Hematopoietic multipotent progenitor cell (in vitro differentiated cells): ENCODE data around the gene PYM1. TPM values are rescaled to one million over a fixed set of nuclear protein-coding genes. Genes with fewer than 3 reads are reported as not detected.
"Not testable (repeated sequence)": the region's sequence is repeated elsewhere in the genome, so short reads cannot be mapped to it uniquely, and the experiment has no call there.

Experiments used
- DNase-seq, 3 donors: peaks; one replicate each; pipeline ENCODE4 v3.0.0-alpha.2; 2011 to 2015; ENCODE audit warnings: low read depth in 2 of 3, low spot score in 2 of 3
- total RNA-seq: library from RNA; depleted of rRNA; stranded (reverse); fragments of >200 nt; gene quantifications from one replicate; pipeline ENCODE4 v1.2.3, GENCODE V29; 2012

Gene PYM1
- total RNA-seq, 1 donor, result 18.0 TPM

DNA sequence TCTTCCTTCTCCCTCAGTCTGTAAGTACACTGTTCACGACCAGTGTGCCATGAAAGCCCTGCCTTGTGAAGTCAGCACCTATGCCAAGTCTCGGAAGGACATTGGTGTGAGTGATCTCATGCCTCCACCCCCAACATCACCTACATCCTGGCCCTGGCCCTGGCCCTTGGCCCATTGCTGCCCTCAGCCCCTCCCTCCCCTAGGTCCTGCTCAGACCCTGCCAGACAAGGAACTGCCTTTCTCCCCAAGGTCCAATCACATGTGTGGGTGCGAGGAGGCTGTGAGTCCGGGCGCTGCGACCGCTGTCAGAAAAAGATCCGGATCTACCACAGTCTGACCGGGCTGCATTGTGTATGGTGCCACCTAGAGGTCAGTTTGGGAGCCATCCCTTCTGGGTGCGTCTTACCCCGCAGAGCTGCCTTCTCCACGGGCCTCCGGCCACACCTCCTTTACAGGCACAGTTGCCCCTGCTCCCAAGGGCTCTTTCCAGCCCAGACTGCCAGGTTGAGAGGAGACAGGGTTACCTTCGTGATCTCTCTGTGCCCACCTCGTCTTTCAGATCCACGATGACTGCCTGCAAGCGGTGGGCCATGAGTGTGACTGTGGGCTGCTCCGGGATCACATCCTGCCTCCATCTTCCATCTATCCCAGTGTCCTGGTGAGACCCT, 12.5 kb upstream of the PYM1 start:
- peak; percentile 67 to 88 (median 82) for DNase-seq

DNA sequence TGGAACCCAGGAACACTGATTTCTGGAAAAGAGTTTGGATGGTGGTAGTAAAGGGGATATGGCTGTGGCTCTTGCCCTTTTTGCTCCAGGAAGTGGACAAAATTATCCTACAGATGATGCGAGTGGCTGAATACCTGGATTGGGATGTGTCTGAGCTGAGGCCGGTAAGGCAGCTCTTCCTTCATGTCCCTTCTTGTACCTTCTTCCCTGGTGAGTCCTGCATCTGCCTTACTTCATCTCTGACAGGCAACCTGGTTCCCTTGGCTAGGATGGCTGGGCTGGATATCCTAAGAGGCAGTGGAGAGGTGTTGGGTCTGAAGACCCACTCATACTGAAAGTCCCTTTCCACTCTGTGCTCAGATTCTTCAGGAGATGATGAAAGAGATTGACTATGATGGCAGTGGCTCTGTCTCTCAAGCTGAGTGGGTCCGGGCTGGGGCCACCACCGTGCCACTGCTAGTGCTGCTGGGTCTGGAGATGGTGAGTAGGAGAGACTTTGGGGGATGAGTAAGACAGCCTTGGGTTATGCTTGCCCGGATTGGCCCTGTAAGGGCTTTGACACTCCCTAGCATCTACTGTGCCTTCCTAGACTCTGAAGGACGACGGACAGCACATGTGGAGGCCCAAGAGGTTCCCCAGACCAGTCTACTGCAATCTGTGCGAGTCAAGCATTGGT, 11.3 kb upstream of the PYM1 start:
- no peak for DNase-seq

DNA sequence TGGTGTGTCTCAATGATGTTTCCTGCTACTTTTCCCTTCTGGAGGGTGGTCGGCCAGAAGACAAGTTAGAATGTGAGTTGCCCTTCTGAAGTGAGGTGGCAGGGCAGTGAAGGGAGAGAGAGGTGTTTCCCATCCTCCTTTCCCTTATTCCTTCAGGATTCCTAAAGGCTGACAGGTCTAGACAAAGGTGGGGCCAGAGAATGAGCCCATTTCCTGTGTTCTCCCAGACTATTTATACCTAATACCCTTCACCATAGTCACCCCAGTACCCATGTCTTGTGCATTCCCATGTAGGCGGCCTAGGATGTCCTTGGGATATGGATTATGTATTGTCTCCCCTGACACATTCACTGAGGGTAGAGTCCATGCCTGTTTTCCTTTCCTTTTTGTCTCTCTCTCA, 10.3 kb upstream of the PYM1 start:
- DNase-seq, result no peak

DNA sequence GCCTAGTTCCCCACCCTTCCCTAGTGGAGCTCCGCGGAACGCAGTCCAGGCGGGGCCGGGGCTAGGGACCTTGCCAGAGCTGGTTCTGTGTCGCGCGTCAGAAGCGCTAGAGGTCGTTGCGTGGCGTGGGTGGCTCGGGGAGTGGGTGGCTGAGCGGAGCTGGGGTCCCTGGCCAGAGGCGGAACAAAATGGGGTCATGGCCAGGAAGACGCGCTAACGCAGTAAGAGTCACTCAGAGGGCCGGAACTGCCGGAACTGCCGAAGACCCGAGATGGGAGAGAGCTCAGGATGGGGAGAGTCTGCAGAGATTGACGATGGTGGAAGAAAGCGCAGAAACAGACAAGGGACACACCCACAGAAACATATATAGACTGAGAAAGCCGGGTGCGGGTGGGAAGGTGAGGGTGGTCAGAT, 8.1 kb upstream of the PYM1 start:
- DNase-seq, result no peak

DNA sequence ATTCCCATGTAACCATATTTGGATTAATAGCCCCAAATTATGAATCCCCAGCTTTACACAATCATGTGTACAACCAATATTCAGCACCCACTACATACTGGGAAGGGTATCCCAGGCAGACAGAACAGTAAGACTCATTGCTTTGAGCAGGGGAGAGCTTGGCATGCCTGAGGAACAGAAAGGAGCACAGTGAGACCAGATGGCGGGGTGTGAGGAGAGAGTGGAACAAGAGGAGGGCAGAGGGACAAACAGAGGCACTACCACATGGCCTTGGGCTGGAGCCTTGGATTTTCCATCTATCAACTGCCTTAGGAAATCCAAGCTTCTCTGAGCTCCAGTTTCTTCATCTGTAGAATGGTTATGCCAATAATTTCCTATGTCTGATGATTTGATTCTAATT, 7.1 kb upstream of the PYM1 start:
- no peak for DNase-seq

DNA sequence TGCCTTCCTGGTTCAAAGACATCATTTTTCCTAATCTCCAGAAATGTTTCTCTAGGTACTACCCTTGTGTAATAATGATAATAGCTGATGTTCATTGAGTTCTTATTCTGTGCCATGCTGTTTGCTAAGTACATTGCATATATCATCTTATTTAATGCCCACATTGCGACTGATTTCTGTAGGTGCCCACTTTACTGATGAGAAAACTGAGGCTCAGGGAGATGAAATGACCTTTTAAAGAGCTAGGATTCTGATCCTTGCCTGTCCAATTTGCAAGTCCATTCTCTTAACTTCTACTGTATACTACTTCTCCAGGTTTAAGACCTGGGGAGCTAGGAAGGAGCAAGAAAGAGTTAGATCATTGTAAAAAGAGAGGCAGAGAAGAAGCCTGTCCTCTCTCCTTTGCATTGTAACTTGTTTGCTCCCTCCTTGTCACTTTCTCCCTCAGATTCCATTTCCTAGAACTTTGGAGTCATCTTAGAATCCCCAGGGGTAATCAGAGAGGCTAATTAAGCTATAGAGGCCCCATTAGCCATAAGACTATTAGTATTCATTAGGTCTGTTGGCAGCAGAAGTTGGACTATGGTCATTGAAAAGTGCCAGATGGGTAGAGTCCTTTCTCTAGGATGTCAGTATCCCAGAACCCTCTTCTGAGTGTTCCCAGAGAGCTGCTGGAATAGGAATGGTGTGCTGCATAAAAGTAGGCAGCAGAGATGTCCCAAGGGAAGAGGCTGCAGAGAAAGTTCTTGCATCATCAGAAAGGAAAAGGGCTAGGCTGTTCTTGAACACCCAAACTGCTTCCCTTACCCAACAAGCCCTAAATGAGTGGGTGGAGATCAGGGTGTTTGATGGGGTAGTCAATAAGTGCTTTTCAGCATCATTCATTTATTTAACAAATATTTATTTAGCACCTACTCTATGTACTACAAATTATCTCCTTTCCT, 6.4 kb upstream of the PYM1 start:
- DNase-seq, result no peak

DNA sequence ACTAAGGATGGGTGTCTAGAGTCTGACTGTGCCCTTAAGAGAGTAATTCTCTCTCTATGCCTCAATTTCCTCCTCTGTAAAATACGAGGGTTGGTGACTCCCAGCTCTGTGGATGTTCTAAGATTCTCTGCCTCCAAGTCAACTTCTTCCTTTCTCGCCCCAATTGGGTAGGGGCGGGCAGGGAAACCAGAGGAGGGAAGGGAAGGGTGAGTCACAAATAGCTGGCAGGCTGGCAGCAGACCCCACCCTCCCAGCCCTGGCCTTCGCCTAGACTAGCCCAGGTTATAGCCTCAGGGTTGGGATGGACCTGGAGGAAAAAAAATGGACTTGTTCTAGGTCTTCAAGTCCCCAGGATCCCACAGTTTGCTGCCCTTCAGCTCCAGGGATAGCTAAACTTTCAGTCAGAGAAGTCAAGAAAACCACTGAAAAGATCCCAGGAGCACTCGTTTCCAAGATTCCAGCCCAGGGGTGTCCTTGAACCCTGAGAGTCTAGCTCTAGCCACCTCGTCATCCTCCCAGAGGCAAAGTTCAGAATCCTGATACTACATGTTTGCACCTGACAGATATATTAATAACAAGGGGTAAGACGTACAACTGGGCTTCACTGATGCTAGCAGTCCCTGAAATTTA, 5.6 kb upstream of the PYM1 start:
- peak in 1 of 3 donors; percentile 46 for DNase-seq

DNA sequence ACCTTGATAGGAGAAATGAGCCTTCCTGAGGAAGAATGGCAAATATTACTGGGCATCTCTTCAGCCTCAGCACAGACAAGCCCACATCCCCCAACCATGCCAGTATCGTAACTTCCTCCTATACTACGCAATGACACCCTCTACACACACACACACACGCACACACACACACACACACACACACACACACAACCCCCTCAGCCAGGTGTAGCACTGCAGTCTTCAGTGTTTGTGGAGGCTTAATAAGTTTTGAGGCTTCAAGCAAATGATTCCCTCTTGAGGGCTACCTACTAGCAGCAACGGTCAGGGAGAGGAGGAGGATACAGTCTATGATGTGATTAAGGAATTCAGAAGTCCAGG, 4.8 kb upstream of the PYM1 start:
- DNase-seq, result peak in 2 of 3 donors; percentile 52 to 67

DNA sequence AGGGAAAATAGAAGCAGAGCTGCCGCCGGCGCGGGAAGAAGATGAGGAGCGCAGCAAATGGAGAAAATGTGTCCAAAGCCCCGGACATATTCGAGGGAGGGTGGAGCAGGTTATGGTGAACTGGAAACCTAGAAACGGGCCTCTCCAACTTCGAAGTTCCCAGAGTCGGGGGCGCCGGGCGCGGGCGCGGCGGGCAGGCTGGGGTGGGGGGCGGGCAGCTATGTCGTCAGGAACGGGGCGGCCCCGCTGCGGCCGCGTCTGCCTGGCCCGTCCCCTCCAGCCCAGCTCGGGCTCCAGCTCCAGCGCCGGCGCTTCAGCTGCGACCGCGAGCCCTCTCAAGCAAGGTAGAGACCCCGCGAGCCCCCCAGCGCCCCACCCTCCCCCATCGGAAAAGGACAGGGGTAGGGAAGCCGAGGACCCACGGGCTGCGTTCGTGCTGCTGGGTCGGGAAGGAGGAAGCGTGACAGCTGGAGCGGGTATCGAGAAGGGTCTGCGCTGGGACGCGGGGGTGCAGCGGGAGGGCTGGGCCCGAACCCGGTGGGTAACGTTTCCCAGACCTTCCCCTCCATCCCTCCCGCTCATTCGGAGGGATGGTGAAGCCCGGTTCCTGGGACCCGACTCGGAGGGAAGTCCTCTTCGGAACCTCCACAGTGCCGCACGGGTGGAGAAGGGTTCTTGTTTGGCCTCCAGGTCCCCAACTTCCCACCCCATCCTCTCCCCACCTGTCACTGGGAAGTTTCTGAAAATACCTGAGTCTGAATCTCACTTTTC, 4.3 kb upstream of the PYM1 start:
- peak in 1 of 3 donors; percentile 34 for DNase-seq

DNA sequence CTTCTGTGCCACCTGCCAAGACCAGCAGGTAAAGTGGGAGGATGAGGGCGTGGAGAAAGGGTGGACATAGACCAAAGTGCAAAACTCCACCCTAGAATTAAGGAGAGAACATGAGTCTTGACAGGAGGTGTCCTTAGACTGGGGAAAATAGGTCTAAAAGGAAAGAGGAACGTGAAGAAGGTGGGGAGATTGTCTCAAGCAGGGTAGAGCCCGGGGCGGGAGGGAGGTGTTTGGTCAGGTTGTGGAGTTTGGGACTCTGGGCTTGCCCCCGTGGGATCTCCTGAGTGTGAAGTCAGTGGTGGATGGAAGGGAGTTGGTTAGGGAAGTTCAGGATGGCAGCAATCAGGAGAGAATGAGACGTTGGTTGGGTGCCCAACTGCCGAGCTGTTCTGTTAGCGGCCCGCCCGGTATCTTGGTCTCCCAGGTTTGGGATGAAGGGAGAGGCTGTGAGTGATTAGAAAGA, 3.7 kb upstream of the PYM1 start:
- DNase-seq, result no peak

DNA sequence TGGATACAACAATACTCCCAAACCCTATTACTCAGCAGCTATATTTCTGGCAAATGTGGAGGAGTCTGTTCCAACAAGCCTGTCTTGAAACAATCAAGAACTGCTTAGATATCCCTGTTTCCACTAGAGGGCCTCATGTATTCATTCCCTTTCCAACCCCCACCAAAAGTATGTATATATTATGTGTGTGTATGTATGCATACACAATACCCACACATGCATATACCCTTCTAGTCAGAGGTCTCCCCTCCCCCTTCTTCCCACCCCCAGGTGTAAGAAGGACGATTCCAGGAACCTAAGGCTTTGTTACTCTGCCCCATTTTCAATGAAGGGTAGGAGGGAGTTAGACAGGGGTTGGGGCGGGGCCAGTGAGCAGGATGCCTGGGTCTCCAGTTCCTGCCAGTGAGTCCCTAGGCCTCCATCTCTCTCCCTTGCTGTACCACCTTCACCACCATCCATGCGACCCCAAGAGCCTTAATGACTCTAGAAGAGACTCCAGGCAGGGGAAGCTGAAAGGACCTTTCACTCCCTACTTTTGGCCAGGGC, 3.1 kb upstream of the PYM1 start, which contains the start of gene DGKA:
TSS of gene DGKA (plus strand) at position 392 of the 546 bp plus-strand sequence. CDS start 5,342 bp downstream, outside the sequence.
- DNase-seq, result peak in 2 of 3 donors; percentile 50 to 65

DNA sequence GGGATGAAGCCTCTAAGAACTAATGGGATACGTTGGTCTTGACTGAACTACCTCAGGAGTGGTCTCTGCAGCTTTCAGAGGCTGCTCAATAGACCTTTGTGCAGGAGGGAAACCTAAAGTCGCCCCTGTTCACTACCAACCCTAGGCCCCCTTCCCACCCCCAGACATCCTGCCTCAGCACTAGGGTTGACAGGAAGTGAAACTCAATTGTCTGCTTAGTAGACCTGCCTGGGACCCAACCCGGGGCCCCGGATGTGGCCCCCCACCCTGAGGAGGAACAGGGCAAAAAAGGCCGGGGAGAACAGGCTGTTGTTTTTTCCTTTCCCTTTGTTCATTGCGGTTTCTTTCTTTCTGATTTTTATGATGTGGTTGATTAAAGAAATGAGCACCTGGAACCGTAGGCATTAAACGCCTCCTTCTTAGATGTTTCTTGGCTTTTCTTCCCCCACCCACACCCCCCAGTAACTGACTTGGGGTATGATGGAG, 1.7 kb upstream of the PYM1 start:
- DNase-seq, result peak in 2 of 3 donors; percentile 24 to 60

DNA sequence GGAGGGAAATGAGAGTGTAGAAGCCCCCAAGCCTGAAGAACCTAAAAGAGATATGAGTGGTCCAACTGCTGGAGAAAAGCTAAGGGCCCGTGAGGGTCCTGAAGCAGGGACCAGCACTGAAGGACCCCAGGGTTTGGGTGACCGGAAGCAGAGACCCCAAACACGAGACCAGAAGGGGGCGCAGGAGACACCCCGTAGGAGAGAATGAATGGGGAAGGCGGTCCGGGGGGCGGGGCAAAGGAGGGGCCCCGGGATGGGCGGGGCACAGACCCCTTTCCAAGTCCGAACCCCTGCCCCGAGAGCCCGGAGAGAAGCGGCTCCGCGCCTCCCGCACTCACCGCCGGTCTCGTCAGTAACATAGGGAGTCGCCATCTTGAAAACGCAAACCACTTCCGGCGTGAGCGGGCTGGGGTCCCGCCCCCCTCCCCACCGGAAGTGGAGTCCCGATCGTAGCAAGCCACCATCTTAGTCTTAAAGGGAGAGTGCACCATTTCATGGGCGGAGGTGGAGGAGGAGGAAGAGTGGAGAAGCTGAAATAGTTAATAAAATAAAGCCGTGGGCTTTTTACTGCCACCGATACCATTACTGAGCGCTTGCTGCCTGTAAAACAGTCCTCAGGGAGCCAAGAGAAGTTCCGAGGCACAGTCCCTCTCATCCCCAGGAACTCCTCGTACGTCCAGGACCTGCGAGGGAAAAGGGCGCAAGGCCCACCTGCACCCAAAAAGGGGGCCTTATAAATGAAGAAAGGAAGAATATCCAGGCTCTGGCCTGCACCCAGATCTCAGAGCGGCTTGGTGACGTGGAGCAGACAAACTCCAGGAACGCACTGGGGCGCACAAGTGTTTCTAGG, 731 bp downstream of the PYM1 start:
- peak; percentile 80 to 94 (median 94) for DNase-seq

DNA sequence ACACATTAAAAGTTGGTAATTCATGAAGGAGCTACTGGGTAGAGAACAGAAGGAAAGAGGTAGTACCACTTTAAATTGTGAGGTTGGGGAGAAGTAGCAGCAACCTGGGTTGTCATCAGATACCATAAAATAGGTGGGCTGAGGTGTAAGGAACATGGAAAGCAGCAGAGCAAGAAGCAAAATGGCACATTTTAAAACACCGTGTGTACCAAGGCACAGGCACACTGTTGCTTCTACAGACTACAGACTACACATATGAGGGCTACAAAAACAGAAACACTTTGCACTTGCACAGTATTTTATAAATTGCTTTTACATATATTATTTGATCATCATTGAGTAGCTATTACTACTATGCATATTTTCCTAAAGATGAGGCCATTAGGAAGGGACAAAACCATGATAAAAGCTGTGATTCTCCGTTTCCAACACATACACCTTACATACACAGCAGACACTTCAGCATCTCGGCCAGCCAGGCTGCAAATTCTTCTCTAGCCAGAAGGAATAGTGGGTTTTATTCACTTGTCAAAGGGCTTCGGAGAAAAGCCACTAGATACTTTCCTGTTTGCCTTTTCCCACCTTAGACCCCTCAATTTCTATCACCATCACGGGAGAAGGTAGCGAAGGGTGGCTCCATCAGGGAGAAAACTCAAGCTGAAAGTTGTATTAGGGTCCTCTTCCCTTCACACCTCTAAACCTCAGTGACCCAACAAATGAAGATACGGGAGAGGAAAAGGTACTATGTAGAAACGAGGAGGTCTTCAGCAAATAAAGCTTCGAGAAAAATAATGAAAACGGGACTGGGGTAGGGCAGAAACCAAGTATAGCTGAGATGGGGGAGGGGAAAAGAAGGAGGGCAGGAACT, 1.6 kb downstream of the PYM1 start:
- no peak for DNase-seq

DNA sequence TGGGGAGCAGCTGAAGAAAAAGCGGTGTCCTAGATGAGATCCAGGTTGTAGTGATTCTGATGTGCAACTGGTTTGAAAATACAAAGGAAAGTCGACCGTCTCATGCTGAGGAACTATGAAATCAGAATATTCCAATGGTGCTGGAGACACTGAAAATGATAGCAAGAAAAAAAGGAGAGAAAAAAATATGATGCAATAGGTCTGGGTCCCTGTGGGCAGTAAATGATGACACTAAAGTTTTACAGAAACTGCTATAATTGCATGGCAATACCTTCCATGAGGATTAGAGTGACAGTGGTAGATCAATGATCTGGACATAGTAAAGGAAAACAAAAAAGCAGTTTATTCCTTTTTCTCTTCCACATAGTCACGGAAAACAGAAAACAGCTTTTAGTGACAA, 2.3 kb downstream of the PYM1 start:
- no peak for DNase-seq

DNA sequence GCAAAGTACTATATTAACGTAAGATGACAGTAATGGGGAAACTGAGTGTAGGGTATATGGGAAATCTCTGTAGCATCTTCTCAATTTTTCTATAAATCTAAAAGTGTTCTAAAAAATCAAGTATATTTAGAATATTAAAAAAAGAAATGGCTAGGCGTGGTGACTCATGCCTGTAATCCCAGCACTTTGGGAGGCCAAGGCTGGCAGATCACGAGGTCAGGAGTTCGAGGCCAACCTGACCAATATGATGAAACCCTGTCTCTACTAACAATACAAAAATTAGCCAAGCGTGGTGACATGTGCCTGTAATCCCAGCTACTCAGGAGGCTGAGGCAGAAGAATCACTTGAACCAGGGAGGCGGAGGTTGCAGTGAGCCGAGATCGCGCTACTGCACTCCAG, 4.0 kb downstream of the PYM1 start:
- DNase-seq, result not testable (repeated sequence)

DNA sequence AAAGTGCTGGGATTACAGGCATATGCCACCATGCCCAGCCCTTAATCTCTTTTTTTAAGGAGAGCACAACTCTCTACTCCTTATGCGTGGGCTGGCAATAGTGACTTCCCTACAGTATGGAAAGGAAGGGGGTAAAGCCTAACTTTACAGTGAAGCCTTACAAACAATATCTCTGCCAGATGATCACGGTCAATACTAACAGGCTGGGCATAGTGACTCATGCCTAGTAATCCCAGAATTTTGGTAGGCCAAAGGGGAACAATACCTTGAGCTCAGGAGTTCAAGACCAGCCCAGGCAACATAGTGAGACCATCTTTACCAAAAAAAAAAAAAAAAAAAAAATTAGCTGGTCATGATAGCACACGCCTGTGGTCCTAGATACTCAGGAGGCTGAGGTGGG, 5.6 kb downstream of the PYM1 start:
- no peak for DNase-seq

DNA sequence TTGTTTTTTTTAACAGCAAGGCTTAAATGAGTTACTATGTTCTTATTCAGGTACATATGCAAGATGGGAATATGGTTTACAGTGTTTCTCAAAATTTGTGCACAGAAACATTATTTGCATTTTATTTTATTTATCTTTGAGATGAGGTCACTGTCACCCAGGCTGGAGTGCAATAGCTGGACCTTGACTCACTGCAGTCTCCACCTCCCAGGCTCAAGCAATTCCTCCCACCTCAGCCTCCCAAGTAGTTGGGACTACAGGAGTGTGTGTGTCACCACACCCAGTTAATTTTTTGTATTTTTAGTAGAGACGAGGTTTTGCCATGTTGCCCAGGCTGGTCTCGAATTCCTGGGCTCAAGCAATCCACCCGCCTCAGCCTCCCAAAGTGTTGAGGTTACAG, 8.7 kb downstream of the PYM1 start:
- not testable (repeated sequence) for DNase-seq
